Prostate gland (tissue), 2 donors: Measurements from ENCODE around the gene PDE4D.

Source experiments
- POLR2A ChIP-seq: fragments of 450-650 bp; IDR thresholded peaks from one replicate; pipeline ENCODE4 v1.6.1; 2016; ENCODE audit warnings: antibody characterized with exemption, mild to moderate bottlenecking
- POLR2AphosphoS5 ChIP-seq: sonication (generic); formaldehyde crosslinking; IDR thresholded peaks from one replicate; pipeline ENCODE4 v1.6.1; 2017; ENCODE audit warnings: antibody characterized with exemption
- TF ChIP-seq, protein P1 (sequence below), 4 experiments: fragments of 200-600 bp in 2 of 4; fragments of 450-650 bp in 2 of 4; sonication (generic) in 2 of 4; IDR thresholded peaks; 1 replicate in 3 of 4; 2 replicates in 1 of 4; pipeline ENCODE4 v1.5.1; 2016 to 2019; ENCODE audit warnings: antibody characterized with exemption in 4 of 4, mild to moderate bottlenecking in 2 of 4, moderate library complexity in 2 of 4

DNA sequence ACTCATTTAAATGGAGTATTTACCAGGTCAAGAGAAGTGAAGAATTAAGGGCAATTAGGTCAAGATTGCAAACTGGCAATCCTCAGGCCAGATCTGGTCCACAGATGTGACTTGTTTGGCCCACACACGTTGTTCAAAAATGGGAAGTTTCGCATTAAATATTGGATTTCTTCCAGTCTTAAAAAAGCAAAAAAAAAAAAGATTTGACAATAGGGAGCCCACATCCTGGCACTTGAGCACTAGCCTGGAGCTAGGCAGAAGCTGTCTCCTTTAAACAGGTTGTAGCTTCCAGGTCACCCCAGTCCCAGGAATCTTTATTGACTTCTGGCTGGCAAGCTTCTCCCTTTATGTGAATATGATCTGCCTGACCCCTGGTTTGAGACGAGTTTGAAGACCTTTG is 790.2 kb downstream of the PDE4D start:
- TF ChIP-seq, protein P1, sequence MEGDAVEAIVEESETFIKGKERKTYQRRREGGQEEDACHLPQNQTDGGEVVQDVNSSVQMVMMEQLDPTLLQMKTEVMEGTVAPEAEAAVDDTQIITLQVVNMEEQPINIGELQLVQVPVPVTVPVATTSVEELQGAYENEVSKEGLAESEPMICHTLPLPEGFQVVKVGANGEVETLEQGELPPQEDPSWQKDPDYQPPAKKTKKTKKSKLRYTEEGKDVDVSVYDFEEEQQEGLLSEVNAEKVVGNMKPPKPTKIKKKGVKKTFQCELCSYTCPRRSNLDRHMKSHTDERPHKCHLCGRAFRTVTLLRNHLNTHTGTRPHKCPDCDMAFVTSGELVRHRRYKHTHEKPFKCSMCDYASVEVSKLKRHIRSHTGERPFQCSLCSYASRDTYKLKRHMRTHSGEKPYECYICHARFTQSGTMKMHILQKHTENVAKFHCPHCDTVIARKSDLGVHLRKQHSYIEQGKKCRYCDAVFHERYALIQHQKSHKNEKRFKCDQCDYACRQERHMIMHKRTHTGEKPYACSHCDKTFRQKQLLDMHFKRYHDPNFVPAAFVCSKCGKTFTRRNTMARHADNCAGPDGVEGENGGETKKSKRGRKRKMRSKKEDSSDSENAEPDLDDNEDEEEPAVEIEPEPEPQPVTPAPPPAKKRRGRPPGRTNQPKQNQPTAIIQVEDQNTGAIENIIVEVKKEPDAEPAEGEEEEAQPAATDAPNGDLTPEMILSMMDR (IDR thresholded peaks at IDR 0.05), result no peak
- TF ChIP-seq POLR2AphosphoS5 (no peak), POLR2A (no peak)
